ENCODE data around the gene MAVS. TPM values are rescaled to one million over a fixed set of nuclear protein-coding genes. Genes with fewer than 3 reads are reported as not detected.
"Not testable (repeated sequence)": the region's sequence is repeated elsewhere in the genome, so short reads cannot be mapped to it uniquely, and the experiment has no call there.

MAVS gene
- total RNA-seq, 1 experiment from 2014 or later: 32.3 TPM

- no TSS peak for BruUV-seq (replicated peaks)
- no peak overlapping the region for H3K27ac ChIP-seq (ENCODE audit: low read length)
- H3K4me3 ChIP-seq (ENCODE audit: low read depth in 2 of 2, low read length in 2 of 2): no peak overlapping the region
- intact Hi-C loops (cut with micrococcal nuclease; ENCODE audit: unreplicated experiment) (no loop called here), in situ Hi-C loops (cut with HindIII; ENCODE audit: low pct_unique_long_range_greater_than_20kb, low sequenced_read_pairs) (no loop called here)
- DNase-seq (ENCODE audit: low read depth, low spot score) (no peak), ATAC-seq (no peak)
- TF ChIP-seq REST (IDR thresholded peaks at IDR 0.05; ENCODE audit: insufficient read depth in 1 of 2, low read depth in 2 of 2, low read length in 1 of 2) (no peak), CTCF (IDR thresholded peaks at IDR 0.05) (no peak), SIN3A (IDR thresholded peaks at IDR 0.05; ENCODE audit: borderline replicate concordance, insufficient read depth, low read depth, low read length) (no peak), TCF7L2 (IDR thresholded peaks at IDR 0.05; ENCODE audit: low read depth, low read length) (no peak), POLR2AphosphoS5 (IDR thresholded peaks at IDR 0.05; ENCODE audit: low read depth, low read length) (no peak)
- H3K36me3 ChIP-seq (ENCODE audit: control insufficient read depth, insufficient read depth, low read length): peaks cover 2% of the 10 kb centered on the region; the same call in 1 of the 2 replicates
- CTCF ChIA-PET: interaction anchor here (0.7 kb wide), 1 partner anchor 18 kb away, joined by 6 read pairs; no protein-coding TSS in a partner anchor
- POLR2A ChIA-PET: interaction anchor here (0.6 kb wide), 1 partner anchor 14 kb away, joined by 8 read pairs; no protein-coding TSS in a partner anchor
- peaks cover 9% of the 10 kb centered on the region; the same call in 1 of the 2 replicates for H3K4me1 ChIP-seq (ENCODE audit: control insufficient read depth, insufficient read depth, low read length)
- no peaks in the 10 kb centered on the region for H3K9me3 ChIP-seq (ENCODE audit: control insufficient read depth, insufficient read depth, low read depth, low read length)
- no peaks in the 10 kb centered on the region for H3K27me3 ChIP-seq (ENCODE audit: control insufficient read depth, insufficient read depth, low read length)
These were observed 3.1 kb upstream of the MAVS start for GRCh38 chr20:3843490-3843889.

DNA sequence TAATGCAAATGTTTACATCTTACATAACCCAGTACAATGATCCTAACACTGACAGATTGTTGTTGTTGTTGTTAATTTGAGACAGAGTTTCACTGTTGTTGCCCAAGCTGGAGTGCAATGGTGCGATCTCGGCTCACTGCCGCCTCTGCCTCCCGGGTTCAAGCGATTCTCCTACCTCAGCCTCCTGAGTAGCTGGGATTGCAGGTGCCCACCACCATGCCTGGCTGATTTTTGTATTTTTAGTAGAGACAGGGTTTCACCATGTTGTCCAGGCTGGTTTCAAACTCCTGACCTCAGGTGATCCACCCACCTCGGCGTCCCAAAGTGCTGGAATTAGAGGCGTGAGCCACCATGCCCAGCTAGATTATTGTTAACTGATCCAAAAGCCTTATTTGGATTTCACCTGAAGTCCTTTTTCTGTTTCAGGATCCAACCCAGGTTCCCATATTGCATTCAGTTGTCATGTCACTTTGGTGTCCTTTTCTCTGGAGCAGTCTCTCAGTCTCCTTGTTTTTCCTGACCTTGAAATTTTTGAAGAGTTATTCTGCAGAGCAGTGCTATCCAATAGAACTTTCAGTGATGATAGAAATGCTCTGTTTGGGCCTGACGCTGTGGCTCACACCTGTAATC is 2.5 kb upstream of the MAVS start:
- H3K4me1 ChIP-seq (ENCODE audit: control insufficient read depth, insufficient read depth, low read length); H3K27ac ChIP-seq (ENCODE audit: low read length); DNase-seq (ENCODE audit: low read depth, low spot score); H3K36me3 ChIP-seq (ENCODE audit: control insufficient read depth, insufficient read depth, low read length); CTCF ChIA-PET; BruUV-seq (replicated peaks); in situ Hi-C loops (cut with HindIII; ENCODE audit: low pct_unique_long_range_greater_than_20kb, low sequenced_read_pairs); intact Hi-C loops (cut with micrococcal nuclease; ENCODE audit: unreplicated experiment); ATAC-seq; H3K9me3 ChIP-seq (ENCODE audit: control insufficient read depth, insufficient read depth, low read depth, low read length); H3K4me3 ChIP-seq (ENCODE audit: low read depth in 2 of 2, low read length in 2 of 2); H3K27me3 ChIP-seq (ENCODE audit: control insufficient read depth, insufficient read depth, low read length): not testable (repeated sequence)
- POLR2A ChIA-PET: interaction anchor here (0.6 kb wide), 1 partner anchor 15 kb away, joined by 8 read pairs; no protein-coding TSS in a partner anchor

- no TSS peak for BruUV-seq (replicated peaks)
- ChIA-PET POLR2A (no interaction called here), CTCF (no interaction called here)
- intact Hi-C loops (cut with micrococcal nuclease; ENCODE audit: unreplicated experiment): no loop called here
- no peak for TF ChIP-seq POLR2AphosphoS5 (IDR thresholded peaks at IDR 0.05; ENCODE audit: low read depth, low read length)
- TF ChIP-seq REST (IDR thresholded peaks at IDR 0.05; ENCODE audit: insufficient read depth in 1 of 2, low read depth in 2 of 2, low read length in 1 of 2): no peak
- no peak for TF ChIP-seq CTCF (IDR thresholded peaks at IDR 0.05)
- Histone ChIP-seq H3K27ac (ENCODE audit: low read length) (peak overlapping the region; percentile 85), H3K36me3 (ENCODE audit: control insufficient read depth, insufficient read depth, low read length) (peaks cover 2% of the 10 kb centered on the region; the same call in 1 of the 2 replicates), H3K27me3 (ENCODE audit: control insufficient read depth, insufficient read depth, low read length) (no peaks in the 10 kb centered on the region), H3K9me3 (ENCODE audit: control insufficient read depth, insufficient read depth, low read depth, low read length) (no peaks in the 10 kb centered on the region), H3K4me3 (ENCODE audit: low read depth in 2 of 2, low read length in 2 of 2) (peak overlapping the region; percentile 84 to 86), H3K4me1 (ENCODE audit: control insufficient read depth, insufficient read depth, low read length) (peaks cover 9% of the 10 kb centered on the region; the same call in 1 of the 2 replicates)
- ATAC-seq (no peak; the same call in 1 of the 2 replicates), DNase-seq (ENCODE audit: low read depth, low spot score) (no peak)
- in situ Hi-C loops (cut with HindIII; ENCODE audit: low pct_unique_long_range_greater_than_20kb, low sequenced_read_pairs): no loop called here
These were observed 275 bp upstream of the MAVS start for GRCh38 chr20:3846378-3846739.

Measured in Panc1 (cell line).